GM23338 (cell line): ENCODE data around the gene S100A14. TPM values are rescaled to one million over a fixed set of nuclear protein-coding genes. Genes with fewer than 3 reads are reported as not detected.

Experiments
- ATAC-seq: fragments of 200-7000 bp; cut with Tn5 transposase; 3 replicates; pipeline ENCODE4 v1.9.1; 2020
- DNase-seq: peaks from one replicate; pipeline ENCODE4 v3.0.0-alpha.2; 2015; ENCODE audit warnings: low spot score
- H2AFZ ChIP-seq: fragments of 200-600 bp; sonication (generic); 2 replicates; pipeline ENCODE4 v1.8.0; 2016; ENCODE audit warnings: antibody characterized with exemption, mild to moderate bottlenecking, moderate library complexity
- H3F3A ChIP-seq: fragments of 200-600 bp; sonication (generic); replicated peaks from 2 replicates; pipeline ENCODE4 v1.8.0; 2017; ENCODE audit warnings: antibody characterized with exemption, mixed run types, low read depth
- H3K27ac ChIP-seq: fragments of 200-600 bp; sonication (generic); 2 replicates; pipeline ENCODE4 v1.6.1; 2016; ENCODE audit warnings: low read depth
- H3K27me3 ChIP-seq: fragments of 200-600 bp; sonication (generic); 2 replicates; pipeline ENCODE4 v1.8.0; 2016; ENCODE audit warnings: mild to moderate bottlenecking, mixed run types, moderate library complexity; ENCODE audit not compliant: insufficient read depth
- H3K36me3 ChIP-seq: fragments of 200-600 bp; sonication (generic); 2 replicates; pipeline ENCODE4 v1.8.0; 2016; ENCODE audit warnings: mild to moderate bottlenecking; ENCODE audit not compliant: insufficient read depth
- H3K4me1 ChIP-seq: fragments of 200-600 bp; sonication (generic); 2 replicates; pipeline ENCODE4 v1.8.0; 2016; ENCODE audit warnings: mild to moderate bottlenecking, moderate library complexity; ENCODE audit not compliant: insufficient read depth
- H3K4me2 ChIP-seq: fragments of 200-600 bp; sonication (generic); 2 replicates; pipeline ENCODE4 v1.7.1; 2017; ENCODE audit warnings: mixed run types
- H3K4me3 ChIP-seq: fragments of 200-600 bp; sonication (generic); 2 replicates; pipeline ENCODE4 v1.6.1; 2016; ENCODE audit warnings: mixed run types
- H3K79me2 ChIP-seq: fragments of 200-600 bp; sonication (generic); replicated peaks from 2 replicates; pipeline ENCODE4 v1.8.0; 2017; ENCODE audit warnings: mild to moderate bottlenecking; ENCODE audit not compliant: insufficient read depth
- H3K9me2 ChIP-seq: fragments of 200-600 bp; sonication (generic); 2 replicates; pipeline ENCODE4 v1.8.0; 2017; ENCODE audit not compliant: insufficient read depth
- H4K20me1 ChIP-seq: fragments of 200-600 bp; sonication (generic); replicated peaks from 2 replicates; pipeline ENCODE4 v1.8.0; 2017; ENCODE audit warnings: mild to moderate bottlenecking; ENCODE audit not compliant: insufficient read depth
- H3K27ac Mint-ChIP-seq: 2 replicates; pipeline ENCODE4 v1.8.0; 2020; ENCODE audit warnings: inconsistent platforms, mild to moderate bottlenecking, moderate library complexity, mixed read lengths
- H3K27me3 Mint-ChIP-seq: 3 replicates; pipeline ENCODE4 v1.8.0; 2022; ENCODE audit warnings: low read depth, mild to moderate bottlenecking, moderate library complexity, mixed read lengths, inconsistent platforms; ENCODE audit not compliant: insufficient read depth, poor library complexity
- H3K36me3 Mint-ChIP-seq: 3 replicates; pipeline ENCODE4 v1.8.0; 2021; ENCODE audit warnings: low read depth, mild to moderate bottlenecking, inconsistent platforms, moderate library complexity, mixed read lengths
- H3K4me1 Mint-ChIP-seq: 3 replicates; pipeline ENCODE4 v1.8.0; 2020; ENCODE audit warnings: mild to moderate bottlenecking, inconsistent platforms, mixed read lengths
- H3K4me3 Mint-ChIP-seq: 3 replicates; pipeline ENCODE4 v1.8.0; 2021; ENCODE audit warnings: moderate library complexity, mild to moderate bottlenecking, inconsistent platforms, mixed read lengths
- H3K9me3 Mint-ChIP-seq: 3 replicates; pipeline ENCODE4 v1.8.0; 2020; ENCODE audit warnings: moderate library complexity, mild to moderate bottlenecking, inconsistent platforms, mixed read lengths
- CREB1 ChIP-seq: fragments of 250-450 bp; sonication (Bioruptor Pico); IDR thresholded peaks from 2 replicates; pipeline ENCODE4 v1.5.0; 2020; ENCODE audit warnings: low read depth, mild to moderate bottlenecking, moderate library complexity
- EZH2phosphoT487 ChIP-seq: fragments of 200-600 bp; sonication (generic); IDR thresholded peaks from one replicate; pipeline ENCODE4 v1.8.1; 2018; ENCODE audit warnings: antibody characterized with exemption; ENCODE audit not compliant: unreplicated experiment
- ZNF462 ChIP-seq: fragments of 250-450 bp; sonication (Bioruptor Pico); IDR thresholded peaks from 2 replicates; pipeline ENCODE4 v1.5.0; 2020; ENCODE audit warnings: mild to moderate bottlenecking, moderate library complexity
- polyA plus RNA-seq: library from polyadenylated mRNA; unstranded; fragments of >200 nt; fragmentation: Nextera tagmentation; extraction: Ambion mirVana; gene quantifications from 2 replicates; pipeline ENCODE4 v1.2.1, GENCODE V29; 2016
- total RNA-seq: library from RNA; depleted of rRNA; stranded (reverse); fragments of >200 nt; shearing (Covaris generic); gene quantifications from 2 replicates; pipeline ENCODE4 v1.2.3, GENCODE V29; 2014

The S100A14 gene
- total and polyA plus RNA-seq, 2 experiments from 2014 or later: 0.28 to 0.53 TPM

- peaks cover 17% of the 10 kb centered on the region for H3K4me1 ChIP-seq
- Mint-ChIP-seq H3K9me3 (no peaks in the 10 kb centered on the region), H3K4me3 (no peak overlapping the region), H3K27ac (no peak overlapping the region), H3K4me1 (peaks cover 50% of the 10 kb centered on the region), H3K27me3 (peaks cover 12% of the 10 kb centered on the region), H3K36me3 (peaks cover 27% of the 10 kb centered on the region)
- no peak overlapping the region for H2AFZ ChIP-seq
- H3K79me2 ChIP-seq: no peaks in the 10 kb centered on the region
- H3K4me3 ChIP-seq: no peak overlapping the region
- ATAC-seq (no peak), DNase-seq (no peak)
- 0 out of 2 replicates have a peak, but pooled peaks cover 2% of the 10 kb centered on the region for H3F3A ChIP-seq
- H3K27ac ChIP-seq: no peak overlapping the region
- H3K4me2 ChIP-seq: no peak overlapping the region
- no peaks in the 10 kb centered on the region for H3K27me3 ChIP-seq
- H4K20me1 ChIP-seq: no peaks in the 10 kb centered on the region
- TF ChIP-seq ZNF462 (CRISPR knock-in tag): no peak
- no peaks in the 10 kb centered on the region for H3K36me3 ChIP-seq
- H3K9me2 ChIP-seq: 0 out of 2 replicates have a peak, but pooled peaks cover 3% of the 10 kb centered on the region
These were observed 9.0 kb upstream of the S100A14 start for GRCh38 chr1:153624965-153625611.

- Mint-ChIP-seq H3K4me3 (peak overlapping the region; percentile 38; the same call in 1 of the 3 replicates), H3K9me3 (no peaks in the 10 kb centered on the region), H3K27ac (peak overlapping the region; percentile 82), H3K36me3 (peaks cover 36% of the 10 kb centered on the region), H3K4me1 (peaks cover 38% of the 10 kb centered on the region), H3K27me3 (peaks cover 12% of the 10 kb centered on the region)
- H3K9me2 ChIP-seq: 0 out of 2 replicates have a peak, but pooled peaks cover 3% of the 10 kb centered on the region
- H3K4me2 ChIP-seq: peak overlapping the region; percentile 33
- TF ChIP-seq CREB1 (0 out of 2 replicates have a peak, but pooled peaks have one; percentile 17), EZH2phosphoT487 (no peak)
- peak overlapping the region; percentile 47 for H3K27ac ChIP-seq
- 0 out of 2 replicates have a peak, but pooled peaks cover 2% of the 10 kb centered on the region for H3F3A ChIP-seq
- H2AFZ ChIP-seq: no peak overlapping the region
- H3K36me3 ChIP-seq: no peaks in the 10 kb centered on the region
- no peak overlapping the region for H3K4me3 ChIP-seq
- DNase-seq (peak; percentile 48), ATAC-seq (peak; percentile 15)
- peaks cover 17% of the 10 kb centered on the region for H3K4me1 ChIP-seq
- H4K20me1 ChIP-seq: no peaks in the 10 kb centered on the region
- no peaks in the 10 kb centered on the region for H3K79me2 ChIP-seq
- no peaks in the 10 kb centered on the region for H3K27me3 ChIP-seq
These were observed 7.0 kb upstream of the S100A14 start for GRCh38 chr1:153623101-153623500.
